Mucosa of stomach (tissue), 1 donor: ENCODE data around the gene DISC1.

Experiments used
- H3K27me3 ChIP-seq: one replicate; pipeline ENCODE4 v1.7.0; 2013; ENCODE audit warnings: mild to moderate bottlenecking, low read length; ENCODE audit not compliant: control insufficient read depth, insufficient read depth
- H3K36me3 ChIP-seq: one replicate; pipeline ENCODE4 v1.7.0; 2013; ENCODE audit warnings: low read length; ENCODE audit not compliant: control insufficient read depth, insufficient read depth
- H3K4me1 ChIP-seq: one replicate; pipeline ENCODE4 v1.7.0; 2013; ENCODE audit warnings: mild to moderate bottlenecking, low read length; ENCODE audit not compliant: control insufficient read depth, insufficient read depth
- H3K4me3 ChIP-seq: one replicate; pipeline ENCODE4 v1.7.0; 2013; ENCODE audit warnings: low read length
- H3K9ac ChIP-seq: one replicate; pipeline ENCODE4 v1.7.0; 2013; ENCODE audit warnings: mild to moderate bottlenecking, low read length, moderate library complexity
- H3K9me3 ChIP-seq: one replicate; pipeline ENCODE4 v1.7.0; 2013; ENCODE audit warnings: mild to moderate bottlenecking, low read length, moderate library complexity; ENCODE audit not compliant: control insufficient read depth
- donor health status: Pancreatic carcinoma.

Gene DISC1

DNA sequence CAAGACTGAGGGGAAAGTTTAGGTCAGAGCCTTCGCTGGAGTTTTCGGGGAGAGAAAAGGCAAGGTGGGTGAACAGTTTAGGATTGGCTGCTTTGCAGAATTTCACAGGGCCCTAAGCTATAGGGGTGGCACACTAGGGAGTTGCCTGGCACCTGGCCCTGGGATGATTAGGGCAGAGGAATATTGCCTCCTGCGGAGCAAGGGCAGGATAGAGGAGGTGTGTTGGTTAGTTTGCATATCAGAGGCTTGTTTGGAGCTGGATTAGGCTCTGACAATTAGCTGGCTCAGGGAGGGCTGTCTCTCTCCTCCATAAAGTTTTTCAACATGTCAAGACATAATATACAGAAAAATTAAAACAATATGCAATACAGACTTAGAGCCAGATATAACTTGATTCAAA lies 436.4 kb downstream of the DISC1 start:
- H3K4me1 ChIP-seq, result peaks cover 5% of the 10 kb centered on the region
- H3K9me3 ChIP-seq, result no peaks in the 10 kb centered on the region
- no peak overlapping the region for H3K4me3 ChIP-seq
- H3K27me3 ChIP-seq, result peaks cover 55% of the 10 kb centered on the region
- no peaks in the 10 kb centered on the region for H3K36me3 ChIP-seq
- no peak overlapping the region for H3K9ac ChIP-seq

- peaks cover 22% of the 10 kb centered on the region for H3K27me3 ChIP-seq
- no peaks in the 10 kb centered on the region for H3K4me1 ChIP-seq
- no peaks in the 10 kb centered on the region for H3K9me3 ChIP-seq
- no peak overlapping the region for H3K9ac ChIP-seq
- H3K4me3 ChIP-seq, result no peak overlapping the region
- no peaks in the 10 kb centered on the region for H3K36me3 ChIP-seq
Measured at GRCh38 chr1:232066521-232066920, 439.9 kb downstream of the DISC1 start.

- Histone ChIP-seq H3K36me3 (no peaks in the 10 kb centered on the region), H3K27me3 (peaks cover 13% of the 10 kb centered on the region), H3K4me3 (no peak overlapping the region), H3K9ac (no peak overlapping the region), H3K4me1 (no peaks in the 10 kb centered on the region), H3K9me3 (no peaks in the 10 kb centered on the region)
Measured at GRCh38 chr1:232074265-232074664, 447.7 kb downstream of the DISC1 start.

GRCh38 chr1:232077809-232078208 lies 451.2 kb downstream of the DISC1 start:
- Histone ChIP-seq H3K4me1 (no peaks in the 10 kb centered on the region), H3K27me3 (peaks cover 13% of the 10 kb centered on the region), H3K36me3 (no peaks in the 10 kb centered on the region), H3K9me3 (no peaks in the 10 kb centered on the region), H3K9ac (no peak overlapping the region), H3K4me3 (no peak overlapping the region)

DNA sequence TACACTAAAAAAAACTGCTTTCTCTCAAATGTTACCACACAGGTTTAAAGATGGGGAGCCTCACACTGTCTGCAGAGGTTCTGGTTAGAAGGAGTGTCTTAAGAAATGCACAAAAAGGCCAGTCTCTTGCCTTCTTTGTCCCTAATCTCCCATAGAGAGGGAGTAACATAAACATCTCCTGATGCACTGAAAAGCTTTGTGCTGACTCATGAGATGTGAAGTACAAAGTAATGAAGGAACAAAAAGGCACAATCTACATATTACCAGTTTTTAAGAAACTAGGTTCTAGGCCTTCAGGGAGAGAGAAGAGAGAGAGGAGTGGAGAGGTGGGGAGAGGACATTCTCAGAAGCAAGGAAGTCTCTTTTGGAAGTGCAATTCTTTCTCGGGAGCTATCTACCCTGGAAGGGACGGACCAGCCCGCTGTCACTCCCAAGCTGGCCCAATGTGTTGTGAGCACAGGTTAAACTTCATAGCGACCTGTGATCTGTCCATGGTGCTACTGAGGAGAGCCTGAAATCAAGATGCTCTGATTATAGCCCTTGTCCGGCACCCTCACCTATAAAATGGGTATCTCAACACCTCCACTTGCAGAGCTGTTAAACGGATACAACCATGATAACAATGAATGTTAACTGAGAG lies 458.1 kb downstream of the DISC1 start:
- H3K9ac ChIP-seq, result no peak overlapping the region
- H3K4me3 ChIP-seq, result no peak overlapping the region
- peaks cover 4% of the 10 kb centered on the region for H3K27me3 ChIP-seq
- H3K9me3 ChIP-seq, result no peaks in the 10 kb centered on the region
- H3K36me3 ChIP-seq, result no peaks in the 10 kb centered on the region
- no peaks in the 10 kb centered on the region for H3K4me1 ChIP-seq

DNA sequence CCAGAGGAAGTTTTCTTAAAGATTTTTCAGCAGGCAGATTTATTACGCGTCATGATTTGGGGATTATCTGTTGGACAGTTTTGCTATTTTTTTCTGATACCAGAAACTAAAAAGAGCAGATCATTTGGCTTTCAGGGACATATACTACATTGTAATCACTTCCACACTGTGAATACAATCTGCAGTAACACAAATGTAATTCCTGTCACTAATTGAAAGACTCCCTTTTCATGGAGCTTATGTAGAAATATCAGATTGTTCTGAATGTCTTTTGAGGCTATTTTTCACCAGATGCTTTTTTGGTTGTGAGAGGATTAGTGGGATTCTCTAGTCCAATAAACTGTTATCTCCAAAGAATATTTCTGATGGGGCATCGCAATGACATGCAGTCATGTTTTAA lies 464.2 kb downstream of the DISC1 start:
- Histone ChIP-seq H3K4me1 (no peaks in the 10 kb centered on the region), H3K36me3 (no peaks in the 10 kb centered on the region), H3K27me3 (no peaks in the 10 kb centered on the region), H3K9me3 (no peaks in the 10 kb centered on the region), H3K9ac (no peak overlapping the region), H3K4me3 (no peak overlapping the region)
